AG04450 (cell line): Measurements from ENCODE around the gene CRYBA1. TPM values are rescaled to one million over a fixed set of nuclear protein-coding genes. Genes with fewer than 3 reads are reported as not detected.

Experiments
- CTCF ChIA-PET: fragments of 300-600, 350-600 bp; formaldehyde crosslinking; extraction: SDS; loops from one replicate; lab custom pipeline; 2022; ENCODE audit warnings: antibody characterized with exemption, inconsistent platforms; lab: Charles Lee
- POLR2A ChIA-PET: fragments of 350-600 bp; formaldehyde crosslinking; extraction: SDS; loops from one replicate; lab custom pipeline; 2021; ENCODE audit warnings: antibody characterized with exemption, inconsistent platforms; lab: Yijun Ruan, JAX
- DNase-seq: peaks from one replicate; pipeline ENCODE4 v3.0.0-alpha.2; 2011; ENCODE audit warnings: low read depth, low spot score
- H3K27ac ChIP-seq: one replicate; pipeline ENCODE4 v1.5.1; 2012; ENCODE audit warnings: low read depth, low read length, control low read depth
- H3K27me3 ChIP-seq: one replicate; pipeline ENCODE4 v1.6.0; 2012; ENCODE audit warnings: low read length; ENCODE audit not compliant: control insufficient read depth, insufficient read depth
- H3K4me3 ChIP-seq: 2 replicates; pipeline ENCODE4 v1.5.1; 2011; ENCODE audit warnings: mild to moderate bottlenecking, low read depth, low read length, control low read depth
- H3K9me3 ChIP-seq: 2 replicates; pipeline ENCODE4 v1.5.1; 2012; ENCODE audit warnings: low read length; ENCODE audit not compliant: control insufficient read depth, insufficient read depth
- polyA plus RNA-seq: library from polyadenylated mRNA; depleted of rRNA; stranded (reverse); fragments of >200 nt; gene quantifications from 2 replicates; pipeline ENCODE4 v1.2.3, GENCODE V29; 2011
- TF ChIP-seq, protein P1 (sequence below): IDR thresholded peaks from 2 replicates; pipeline ENCODE4 v1.5.1; 2011; ENCODE audit warnings: low read depth, low read length, control low read depth, inconsistent platforms

CRYBA1 gene
- polyA plus RNA-seq, 1 experiment, result not detected

DNA sequence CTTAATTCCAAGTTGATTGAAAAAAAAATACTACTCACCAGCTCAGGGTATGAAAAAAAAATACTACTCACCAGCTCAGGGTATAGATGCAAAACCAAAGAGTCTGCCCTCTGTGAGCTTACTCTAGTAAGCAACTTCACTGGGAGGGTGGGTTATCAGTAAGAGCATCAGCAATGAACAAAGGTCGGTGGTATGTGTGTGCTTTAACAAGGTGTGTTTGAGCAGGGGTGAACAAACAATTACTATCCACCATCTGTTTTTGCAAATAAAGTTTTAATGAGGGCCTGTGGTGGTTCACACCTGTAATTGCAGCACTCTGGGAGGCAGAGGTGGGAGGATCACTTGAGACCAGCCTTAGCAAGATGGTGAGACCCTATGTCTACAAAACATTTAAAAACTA, 27.3 kb downstream of the CRYBA1 start:
- no peak for DNase-seq
- no peaks in the 10 kb centered on the region for H3K27me3 ChIP-seq
- TF ChIP-seq, protein P1, sequence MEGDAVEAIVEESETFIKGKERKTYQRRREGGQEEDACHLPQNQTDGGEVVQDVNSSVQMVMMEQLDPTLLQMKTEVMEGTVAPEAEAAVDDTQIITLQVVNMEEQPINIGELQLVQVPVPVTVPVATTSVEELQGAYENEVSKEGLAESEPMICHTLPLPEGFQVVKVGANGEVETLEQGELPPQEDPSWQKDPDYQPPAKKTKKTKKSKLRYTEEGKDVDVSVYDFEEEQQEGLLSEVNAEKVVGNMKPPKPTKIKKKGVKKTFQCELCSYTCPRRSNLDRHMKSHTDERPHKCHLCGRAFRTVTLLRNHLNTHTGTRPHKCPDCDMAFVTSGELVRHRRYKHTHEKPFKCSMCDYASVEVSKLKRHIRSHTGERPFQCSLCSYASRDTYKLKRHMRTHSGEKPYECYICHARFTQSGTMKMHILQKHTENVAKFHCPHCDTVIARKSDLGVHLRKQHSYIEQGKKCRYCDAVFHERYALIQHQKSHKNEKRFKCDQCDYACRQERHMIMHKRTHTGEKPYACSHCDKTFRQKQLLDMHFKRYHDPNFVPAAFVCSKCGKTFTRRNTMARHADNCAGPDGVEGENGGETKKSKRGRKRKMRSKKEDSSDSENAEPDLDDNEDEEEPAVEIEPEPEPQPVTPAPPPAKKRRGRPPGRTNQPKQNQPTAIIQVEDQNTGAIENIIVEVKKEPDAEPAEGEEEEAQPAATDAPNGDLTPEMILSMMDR, result no peak
- CTCF ChIA-PET, result interaction anchor here (0.8 to 1.6 kb wide), 4 partner anchors 17 to 125 kb away, joined by 3 to 8 read pairs (median 4); partner anchors contain the start of gene MYO18A
- no peak overlapping the region for H3K4me3 ChIP-seq
- POLR2A ChIA-PET, result interaction anchor here (1.1 kb wide), 1 partner anchor 20 kb away, joined by 3 read pairs; the partner anchor contains the start of gene NUFIP2
- H3K27ac ChIP-seq, result no peak overlapping the region
- no peaks in the 10 kb centered on the region; the same call in 1 of the 2 replicates for H3K9me3 ChIP-seq

DNA sequence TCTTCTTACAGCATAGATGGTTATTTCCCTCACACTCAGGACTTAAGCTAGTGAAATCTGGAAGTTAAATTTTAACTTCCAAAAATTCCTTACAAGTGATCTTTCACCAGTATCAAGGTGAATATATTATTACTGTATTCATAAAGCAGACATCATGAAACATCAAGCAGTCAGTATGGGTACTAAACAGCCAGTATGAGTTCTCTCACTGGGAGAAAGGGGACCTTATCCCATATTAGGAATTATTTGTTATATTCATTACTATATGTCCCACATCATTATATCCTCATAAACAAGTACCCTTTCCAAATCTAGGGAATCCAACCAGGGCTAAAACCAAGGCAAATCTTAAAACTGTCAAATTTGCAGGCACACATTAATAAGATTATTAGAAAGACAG, 32.0 kb downstream of the CRYBA1 start:
- peaks cover 6% of the 10 kb centered on the region for H3K9me3 ChIP-seq
- ChIA-PET CTCF (interaction anchor here (0.6 to 1.4 kb wide), 2 partner anchors 52 to 133 kb away, joined by 3 read pairs; no protein-coding TSS in a partner anchor), POLR2A (interaction anchor here (1.0 kb wide), 1 partner anchor 15 kb away, joined by 3 read pairs; the partner anchor contains the start of gene NUFIP2)
- no peak for DNase-seq
- TF ChIP-seq, protein P1, result no peak
- H3K4me3 ChIP-seq, result no peak overlapping the region
- H3K27me3 ChIP-seq, result no peaks in the 10 kb centered on the region
- no peak overlapping the region for H3K27ac ChIP-seq

DNA sequence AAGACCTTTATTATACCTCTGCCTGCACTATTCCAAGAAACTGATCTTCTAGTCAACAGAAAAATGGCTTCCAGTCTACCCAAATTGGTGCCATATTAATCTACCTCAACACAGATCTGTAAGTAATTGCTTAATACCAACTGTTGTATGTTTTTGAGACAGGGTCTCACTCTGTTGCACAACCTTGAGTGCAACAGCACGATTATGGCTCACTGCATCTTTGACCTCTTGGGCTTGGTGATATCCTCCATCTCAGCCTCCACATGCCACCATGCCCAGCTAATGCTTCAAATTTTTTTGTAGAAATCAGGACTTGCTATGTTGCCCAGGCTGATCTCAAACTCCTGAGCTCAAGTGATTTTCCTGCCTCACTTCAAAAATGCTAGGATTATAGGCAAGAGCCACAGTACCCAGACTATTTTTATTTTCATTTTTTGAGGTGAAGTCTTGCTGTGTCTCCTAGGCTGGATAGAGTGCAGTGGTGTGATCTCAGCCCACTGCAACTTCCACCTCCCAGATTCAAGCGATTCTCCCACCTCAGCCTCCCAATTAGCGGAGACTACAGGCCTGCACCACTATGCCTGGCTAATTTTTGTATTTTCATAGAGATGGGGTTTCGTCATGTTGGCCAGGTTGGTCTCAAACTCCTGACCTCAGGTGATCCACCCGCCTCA, 32.9 kb downstream of the CRYBA1 start:
- DNase-seq, result no peak
- peaks cover 6% of the 10 kb centered on the region for H3K9me3 ChIP-seq
- H3K27me3 ChIP-seq, result no peaks in the 10 kb centered on the region
- ChIA-PET POLR2A (interaction anchor here (1.0 to 2.1 kb wide), 2 partner anchors 14 to 15 kb away, joined by 3 to 9 read pairs; partner anchors contain the start of gene NUFIP2), CTCF (interaction anchor here (0.6 to 1.0 kb wide), 2 partner anchors 53 to 61 kb away, joined by 3 read pairs; no protein-coding TSS in a partner anchor)
- TF ChIP-seq, protein P1, result no peak
- no peak overlapping the region for H3K4me3 ChIP-seq
- H3K27ac ChIP-seq, result no peak overlapping the region

DNA sequence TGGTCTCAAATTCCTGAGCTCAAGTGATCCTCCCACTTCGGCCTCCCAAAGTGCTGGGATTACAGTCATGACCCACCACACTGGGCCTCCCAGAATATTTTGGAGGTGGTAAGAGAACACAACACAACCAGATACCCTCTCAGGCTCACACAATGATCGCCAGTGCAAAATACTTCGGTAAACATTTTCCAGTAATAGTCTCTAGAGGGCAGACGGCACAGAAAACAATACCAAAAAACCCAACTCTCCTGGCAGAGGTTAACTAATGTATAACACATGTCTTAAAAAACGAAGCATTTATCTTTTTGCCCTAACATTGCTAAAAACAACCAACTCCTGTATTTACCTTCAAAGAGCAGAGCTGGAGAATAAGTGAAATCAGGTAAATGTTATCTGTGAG, 36.8 kb downstream of the CRYBA1 start:
- DNase-seq, result no peak
- TF ChIP-seq, protein P1, result no peak; the same call in 1 of the 2 replicates
- Histone ChIP-seq H3K4me3 (no peak overlapping the region), H3K27me3 (no peaks in the 10 kb centered on the region), H3K9me3 (peaks cover 6% of the 10 kb centered on the region), H3K27ac (no peak overlapping the region)
- POLR2A ChIA-PET, result no interaction called here
- CTCF ChIA-PET, result no interaction called here

DNA sequence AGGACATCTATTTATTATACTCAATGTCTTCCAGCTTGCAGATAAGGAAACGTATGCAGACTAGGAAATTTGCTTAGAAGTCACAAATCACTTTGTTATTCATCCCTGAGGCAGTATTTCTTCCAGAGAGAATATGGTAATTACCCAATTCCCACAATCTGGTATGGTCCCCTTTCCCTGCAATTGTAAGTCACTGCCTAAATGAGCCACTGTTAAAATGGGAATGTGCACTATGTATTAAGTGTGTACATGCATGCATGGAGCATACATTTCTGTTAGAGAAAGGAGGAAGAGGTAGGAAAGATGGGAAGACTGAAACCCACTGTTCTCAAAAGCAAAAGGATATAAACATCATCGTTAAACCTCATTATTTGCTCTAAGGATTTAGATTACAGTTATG, 37.3 kb downstream of the CRYBA1 start:
- POLR2A ChIA-PET, result no interaction called here
- TF ChIP-seq, protein P1, result no peak
- Histone ChIP-seq H3K9me3 (peaks cover 6% of the 10 kb centered on the region), H3K4me3 (no peak overlapping the region), H3K27ac (no peak overlapping the region), H3K27me3 (no peaks in the 10 kb centered on the region)
- CTCF ChIA-PET, result no interaction called here
- DNase-seq, result no peak
